GM23338 (cell line): ENCODE data around the gene RAB20. TPM values are rescaled to one million over a fixed set of nuclear protein-coding genes. Genes with fewer than 3 reads are reported as not detected.

ENCODE experiments used
- ATAC-seq: fragments of 200-7000 bp; cut with Tn5 transposase; 3 replicates; pipeline ENCODE4 v1.9.1; 2020
- DNase-seq: peaks from one replicate; pipeline ENCODE4 v3.0.0-alpha.2; 2015; ENCODE audit warnings: low spot score
- H2AFZ ChIP-seq: fragments of 200-600 bp; sonication (generic); 2 replicates; pipeline ENCODE4 v1.8.0; 2016; ENCODE audit warnings: antibody characterized with exemption, mild to moderate bottlenecking, moderate library complexity
- H3F3A ChIP-seq: fragments of 200-600 bp; sonication (generic); replicated peaks from 2 replicates; pipeline ENCODE4 v1.8.0; 2017; ENCODE audit warnings: antibody characterized with exemption, mixed run types, low read depth
- H3K27ac ChIP-seq: fragments of 200-600 bp; sonication (generic); 2 replicates; pipeline ENCODE4 v1.6.1; 2016; ENCODE audit warnings: low read depth
- H3K27me3 ChIP-seq: fragments of 200-600 bp; sonication (generic); 2 replicates; pipeline ENCODE4 v1.8.0; 2016; ENCODE audit warnings: mild to moderate bottlenecking, mixed run types, moderate library complexity; ENCODE audit not compliant: insufficient read depth
- H3K36me3 ChIP-seq: fragments of 200-600 bp; sonication (generic); 2 replicates; pipeline ENCODE4 v1.8.0; 2016; ENCODE audit warnings: mild to moderate bottlenecking; ENCODE audit not compliant: insufficient read depth
- H3K4me1 ChIP-seq: fragments of 200-600 bp; sonication (generic); 2 replicates; pipeline ENCODE4 v1.8.0; 2016; ENCODE audit warnings: mild to moderate bottlenecking, moderate library complexity; ENCODE audit not compliant: insufficient read depth
- H3K4me2 ChIP-seq: fragments of 200-600 bp; sonication (generic); 2 replicates; pipeline ENCODE4 v1.7.1; 2017; ENCODE audit warnings: mixed run types
- H3K4me3 ChIP-seq: fragments of 200-600 bp; sonication (generic); 2 replicates; pipeline ENCODE4 v1.6.1; 2016; ENCODE audit warnings: mixed run types
- H3K79me2 ChIP-seq: fragments of 200-600 bp; sonication (generic); replicated peaks from 2 replicates; pipeline ENCODE4 v1.8.0; 2017; ENCODE audit warnings: mild to moderate bottlenecking; ENCODE audit not compliant: insufficient read depth
- H3K9me2 ChIP-seq: fragments of 200-600 bp; sonication (generic); 2 replicates; pipeline ENCODE4 v1.8.0; 2017; ENCODE audit not compliant: insufficient read depth
- H4K20me1 ChIP-seq: fragments of 200-600 bp; sonication (generic); replicated peaks from 2 replicates; pipeline ENCODE4 v1.8.0; 2017; ENCODE audit warnings: mild to moderate bottlenecking; ENCODE audit not compliant: insufficient read depth
- H3K27ac Mint-ChIP-seq: 2 replicates; pipeline ENCODE4 v1.8.0; 2020; ENCODE audit warnings: inconsistent platforms, mild to moderate bottlenecking, moderate library complexity, mixed read lengths
- H3K27me3 Mint-ChIP-seq: 3 replicates; pipeline ENCODE4 v1.8.0; 2022; ENCODE audit warnings: low read depth, mild to moderate bottlenecking, moderate library complexity, mixed read lengths, inconsistent platforms; ENCODE audit not compliant: insufficient read depth, poor library complexity
- H3K36me3 Mint-ChIP-seq: 3 replicates; pipeline ENCODE4 v1.8.0; 2021; ENCODE audit warnings: low read depth, mild to moderate bottlenecking, inconsistent platforms, moderate library complexity, mixed read lengths
- H3K4me1 Mint-ChIP-seq: 3 replicates; pipeline ENCODE4 v1.8.0; 2020; ENCODE audit warnings: mild to moderate bottlenecking, inconsistent platforms, mixed read lengths
- H3K4me3 Mint-ChIP-seq: 3 replicates; pipeline ENCODE4 v1.8.0; 2021; ENCODE audit warnings: moderate library complexity, mild to moderate bottlenecking, inconsistent platforms, mixed read lengths
- H3K9me3 Mint-ChIP-seq: 3 replicates; pipeline ENCODE4 v1.8.0; 2020; ENCODE audit warnings: moderate library complexity, mild to moderate bottlenecking, inconsistent platforms, mixed read lengths
- CREB1 ChIP-seq: fragments of 250-450 bp; sonication (Bioruptor Pico); IDR thresholded peaks from 2 replicates; pipeline ENCODE4 v1.5.0; 2020; ENCODE audit warnings: low read depth, mild to moderate bottlenecking, moderate library complexity
- CTCF ChIP-seq, 2 experiments: fragments of 200-600 bp in 1 of 2; sonication (generic) in 1 of 2; conservative IDR thresholded peaks; 2 replicates each; pipeline versions ENCODE4 v1.5.1 to v1.6.1; 2016 to 2017; ENCODE audit warnings: antibody characterized with exemption in 2 of 2, low read depth in 2 of 2, mild to moderate bottlenecking in 2 of 2, moderate library complexity in 1 of 2
- ETS1 ChIP-seq: IDR thresholded peaks from 2 replicates; pipeline ENCODE4 v1.6.1; 2016; ENCODE audit warnings: antibody characterized with exemption
- EZH2 ChIP-seq: fragments of 200-600 bp; sonication (generic); IDR thresholded peaks from one replicate; pipeline ENCODE4 v1.8.0; 2017; ENCODE audit warnings: antibody characterized with exemption, mild to moderate bottlenecking, low read depth; ENCODE audit not compliant: unreplicated experiment
- EZH2phosphoT487 ChIP-seq: fragments of 200-600 bp; sonication (generic); IDR thresholded peaks from one replicate; pipeline ENCODE4 v1.8.1; 2018; ENCODE audit warnings: antibody characterized with exemption; ENCODE audit not compliant: unreplicated experiment
- JUNB ChIP-seq: IDR thresholded peaks from one replicate; pipeline ENCODE4 v1.6.1; 2016; ENCODE audit warnings: antibody characterized with exemption; ENCODE audit not compliant: unreplicated experiment
- NANOG ChIP-seq: IDR thresholded peaks from 2 replicates; pipeline ENCODE4 v1.6.1; 2016; ENCODE audit warnings: antibody characterized with exemption, borderline replicate concordance
- POLR2AphosphoS5 ChIP-seq: IDR thresholded peaks from 2 replicates; pipeline ENCODE4 v1.6.1; 2016; ENCODE audit warnings: antibody characterized with exemption, low read depth
- STAT1 ChIP-seq: IDR thresholded peaks from one replicate; pipeline ENCODE4 v1.6.1; 2016; ENCODE audit warnings: antibody characterized with exemption; ENCODE audit not compliant: unreplicated experiment
- ZNF114 ChIP-seq: fragments of 250-450 bp; sonication (Bioruptor Pico); IDR thresholded peaks from 2 replicates; pipeline ENCODE4 v1.5.0; 2020; ENCODE audit warnings: mild to moderate bottlenecking, moderate library complexity
- ZNF331 ChIP-seq: fragments of 250-450 bp; sonication (Bioruptor Pico); IDR thresholded peaks from 2 replicates; pipeline ENCODE4 v1.5.0; 2020; ENCODE audit warnings: low read depth, mild to moderate bottlenecking, moderate library complexity
- polyA plus RNA-seq: library from polyadenylated mRNA; unstranded; fragments of >200 nt; fragmentation: Nextera tagmentation; extraction: Ambion mirVana; gene quantifications from 2 replicates; pipeline ENCODE4 v1.2.1, GENCODE V29; 2016
- total RNA-seq: library from RNA; depleted of rRNA; stranded (reverse); fragments of >200 nt; shearing (Covaris generic); gene quantifications from 2 replicates; pipeline ENCODE4 v1.2.3, GENCODE V29; 2014
- TF ChIP-seq, protein P1 (sequence below): fragments of 250-450 bp; sonication (Bioruptor Pico); IDR thresholded peaks from 2 replicates; pipeline ENCODE4 v1.5.0; 2020; ENCODE audit warnings: mild to moderate bottlenecking, moderate library complexity
- TF ChIP-seq, protein P2 (sequence below): IDR thresholded peaks from one replicate; pipeline ENCODE4 v1.6.1; 2018; ENCODE audit warnings: antibody characterized with exemption; ENCODE audit not compliant: unreplicated experiment

The RAB20 gene
- total and polyA plus RNA-seq, 2 experiments from 2014 or later, result 12.3 to 26.6 TPM

GRCh38 chr13:110493613-110494012 lies 67.9 kb downstream of the RAB20 start:
- H3K4me2 ChIP-seq, result no peak overlapping the region
- no peaks in the 10 kb centered on the region for H4K20me1 ChIP-seq
- Mint-ChIP-seq H3K4me3 (no peak overlapping the region), H3K27ac (no peak overlapping the region), H3K27me3 (peaks cover 6% of the 10 kb centered on the region), H3K4me1 (peaks cover 4% of the 10 kb centered on the region; the same call in 1 of the 3 replicates), H3K9me3 (peaks cover 6% of the 10 kb centered on the region), H3K36me3 (peaks cover 54% of the 10 kb centered on the region)
- no peak overlapping the region for H3K4me3 ChIP-seq
- no peak overlapping the region for H3K27ac ChIP-seq
- no peaks in the 10 kb centered on the region for H3K79me2 ChIP-seq
- H3K36me3 ChIP-seq, result 0 out of 2 replicates have a peak, but pooled peaks cover 4% of the 10 kb centered on the region
- H3K27me3 ChIP-seq, result no peaks in the 10 kb centered on the region
- no peak overlapping the region for H2AFZ ChIP-seq
- no peaks in the 10 kb centered on the region for H3F3A ChIP-seq
- no peaks in the 10 kb centered on the region for H3K9me2 ChIP-seq
- no peak for ATAC-seq
- H3K4me1 ChIP-seq, result no peaks in the 10 kb centered on the region
- DNase-seq, result no peak
- no peak for TF ChIP-seq EZH2
- no peak for TF ChIP-seq JUNB
- no peak for TF ChIP-seq POLR2AphosphoS5
- TF ChIP-seq ZNF331, result no peak
- TF ChIP-seq STAT1, result no peak
- no peak for TF ChIP-seq ETS1
- TF ChIP-seq CREB1 (CRISPR knock-in tag), result no peak
- TF ChIP-seq NANOG, result no peak
- TF ChIP-seq, protein P1, sequence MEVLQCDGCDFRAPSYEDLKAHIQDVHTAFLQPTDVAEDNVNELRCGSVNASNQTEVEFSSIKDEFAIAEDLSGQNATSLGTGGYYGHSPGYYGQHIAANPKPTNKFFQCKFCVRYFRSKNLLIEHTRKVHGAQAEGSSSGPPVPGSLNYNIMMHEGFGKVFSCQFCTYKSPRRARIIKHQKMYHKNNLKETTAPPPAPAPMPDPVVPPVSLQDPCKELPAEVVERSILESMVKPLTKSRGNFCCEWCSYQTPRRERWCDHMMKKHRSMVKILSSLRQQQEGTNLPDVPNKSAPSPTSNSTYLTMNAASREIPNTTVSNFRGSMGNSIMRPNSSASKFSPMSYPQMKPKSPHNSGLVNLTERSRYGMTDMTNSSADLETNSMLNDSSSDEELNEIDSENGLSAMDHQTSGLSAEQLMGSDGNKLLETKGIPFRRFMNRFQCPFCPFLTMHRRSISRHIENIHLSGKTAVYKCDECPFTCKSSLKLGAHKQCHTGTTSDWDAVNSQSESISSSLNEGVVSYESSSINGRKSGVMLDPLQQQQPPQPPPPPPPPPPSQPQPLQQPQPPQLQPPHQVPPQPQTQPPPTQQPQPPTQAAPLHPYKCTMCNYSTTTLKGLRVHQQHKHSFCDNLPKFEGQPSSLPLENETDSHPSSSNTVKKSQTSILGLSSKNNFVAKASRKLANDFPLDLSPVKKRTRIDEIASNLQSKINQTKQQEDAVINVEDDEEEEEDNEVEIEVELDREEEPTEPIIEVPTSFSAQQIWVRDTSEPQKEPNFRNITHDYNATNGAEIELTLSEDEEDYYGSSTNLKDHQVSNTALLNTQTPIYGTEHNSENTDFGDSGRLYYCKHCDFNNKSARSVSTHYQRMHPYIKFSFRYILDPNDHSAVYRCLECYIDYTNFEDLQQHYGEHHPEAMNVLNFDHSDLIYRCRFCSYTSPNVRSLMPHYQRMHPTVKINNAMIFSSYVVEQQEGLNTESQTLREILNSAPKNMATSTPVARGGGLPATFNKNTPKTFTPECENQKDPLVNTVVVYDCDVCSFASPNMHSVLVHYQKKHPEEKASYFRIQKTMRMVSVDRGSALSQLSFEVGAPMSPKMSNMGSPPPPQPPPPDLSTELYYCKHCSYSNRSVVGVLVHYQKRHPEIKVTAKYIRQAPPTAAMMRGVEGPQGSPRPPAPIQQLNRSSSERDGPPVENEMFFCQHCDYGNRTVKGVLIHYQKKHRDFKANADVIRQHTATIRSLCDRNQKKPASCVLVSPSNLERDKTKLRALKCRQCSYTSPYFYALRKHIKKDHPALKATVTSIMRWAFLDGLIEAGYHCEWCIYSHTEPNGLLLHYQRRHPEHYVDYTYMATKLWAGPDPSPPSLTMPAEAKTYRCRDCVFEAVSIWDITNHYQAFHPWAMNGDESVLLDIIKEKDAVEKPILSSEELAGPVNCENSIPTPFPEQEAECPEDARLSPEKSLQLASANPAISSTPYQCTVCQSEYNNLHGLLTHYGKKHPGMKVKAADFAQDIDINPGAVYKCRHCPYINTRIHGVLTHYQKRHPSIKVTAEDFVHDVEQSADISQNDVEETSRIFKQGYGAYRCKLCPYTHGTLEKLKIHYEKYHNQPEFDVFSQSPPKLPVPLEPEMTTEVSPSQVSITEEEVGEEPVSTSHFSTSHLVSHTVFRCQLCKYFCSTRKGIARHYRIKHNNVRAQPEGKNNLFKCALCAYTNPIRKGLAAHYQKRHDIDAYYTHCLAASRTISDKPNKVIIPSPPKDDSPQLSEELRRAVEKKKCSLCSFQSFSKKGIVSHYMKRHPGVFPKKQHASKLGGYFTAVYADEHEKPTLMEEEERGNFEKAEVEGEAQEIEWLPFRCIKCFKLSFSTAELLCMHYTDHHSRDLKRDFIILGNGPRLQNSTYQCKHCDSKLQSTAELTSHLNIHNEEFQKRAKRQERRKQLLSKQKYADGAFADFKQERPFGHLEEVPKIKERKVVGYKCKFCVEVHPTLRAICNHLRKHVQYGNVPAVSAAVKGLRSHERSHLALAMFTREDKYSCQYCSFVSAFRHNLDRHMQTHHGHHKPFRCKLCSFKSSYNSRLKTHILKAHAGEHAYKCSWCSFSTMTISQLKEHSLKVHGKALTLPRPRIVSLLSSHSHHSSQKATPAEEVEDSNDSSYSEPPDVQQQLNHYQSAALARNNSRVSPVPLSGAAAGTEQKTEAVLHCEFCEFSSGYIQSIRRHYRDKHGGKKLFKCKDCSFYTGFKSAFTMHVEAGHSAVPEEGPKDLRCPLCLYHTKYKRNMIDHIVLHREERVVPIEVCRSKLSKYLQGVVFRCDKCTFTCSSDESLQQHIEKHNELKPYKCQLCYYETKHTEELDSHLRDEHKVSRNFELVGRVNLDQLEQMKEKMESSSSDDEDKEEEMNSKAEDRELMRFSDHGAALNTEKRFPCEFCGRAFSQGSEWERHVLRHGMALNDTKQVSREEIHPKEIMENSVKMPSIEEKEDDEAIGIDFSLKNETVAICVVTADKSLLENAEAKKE (CRISPR knock-in tag), result no peak
- TF ChIP-seq ZNF114 (CRISPR knock-in tag), result no peak
- no peak for TF ChIP-seq EZH2phosphoT487
- TF ChIP-seq, protein P2, sequence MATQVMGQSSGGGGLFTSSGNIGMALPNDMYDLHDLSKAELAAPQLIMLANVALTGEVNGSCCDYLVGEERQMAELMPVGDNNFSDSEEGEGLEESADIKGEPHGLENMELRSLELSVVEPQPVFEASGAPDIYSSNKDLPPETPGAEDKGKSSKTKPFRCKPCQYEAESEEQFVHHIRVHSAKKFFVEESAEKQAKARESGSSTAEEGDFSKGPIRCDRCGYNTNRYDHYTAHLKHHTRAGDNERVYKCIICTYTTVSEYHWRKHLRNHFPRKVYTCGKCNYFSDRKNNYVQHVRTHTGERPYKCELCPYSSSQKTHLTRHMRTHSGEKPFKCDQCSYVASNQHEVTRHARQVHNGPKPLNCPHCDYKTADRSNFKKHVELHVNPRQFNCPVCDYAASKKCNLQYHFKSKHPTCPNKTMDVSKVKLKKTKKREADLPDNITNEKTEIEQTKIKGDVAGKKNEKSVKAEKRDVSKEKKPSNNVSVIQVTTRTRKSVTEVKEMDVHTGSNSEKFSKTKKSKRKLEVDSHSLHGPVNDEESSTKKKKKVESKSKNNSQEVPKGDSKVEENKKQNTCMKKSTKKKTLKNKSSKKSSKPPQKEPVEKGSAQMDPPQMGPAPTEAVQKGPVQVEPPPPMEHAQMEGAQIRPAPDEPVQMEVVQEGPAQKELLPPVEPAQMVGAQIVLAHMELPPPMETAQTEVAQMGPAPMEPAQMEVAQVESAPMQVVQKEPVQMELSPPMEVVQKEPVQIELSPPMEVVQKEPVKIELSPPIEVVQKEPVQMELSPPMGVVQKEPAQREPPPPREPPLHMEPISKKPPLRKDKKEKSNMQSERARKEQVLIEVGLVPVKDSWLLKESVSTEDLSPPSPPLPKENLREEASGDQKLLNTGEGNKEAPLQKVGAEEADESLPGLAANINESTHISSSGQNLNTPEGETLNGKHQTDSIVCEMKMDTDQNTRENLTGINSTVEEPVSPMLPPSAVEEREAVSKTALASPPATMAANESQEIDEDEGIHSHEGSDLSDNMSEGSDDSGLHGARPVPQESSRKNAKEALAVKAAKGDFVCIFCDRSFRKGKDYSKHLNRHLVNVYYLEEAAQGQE, result no peak
- no peak for TF ChIP-seq CTCF (conservative IDR thresholded peaks at IDR 0.05; ENCODE audit: low read depth in 2 of 2)
